Activated T-helper 1 cell treated with Interleukin-2 at 50 U/mL for 16 hours (primary cell): ENCODE measurements around the gene KRTAP19-5.
"Not testable (repeated sequence)": the region's sequence is repeated elsewhere in the genome, so short reads cannot be mapped to it uniquely, and the experiment has no call there.

ENCODE experiments used
- DNase-seq: peaks from one replicate; pipeline ENCODE4 v3.0.0-alpha.2; 2020; ENCODE audit warnings: low read depth

The KRTAP19-5 gene

DNA sequence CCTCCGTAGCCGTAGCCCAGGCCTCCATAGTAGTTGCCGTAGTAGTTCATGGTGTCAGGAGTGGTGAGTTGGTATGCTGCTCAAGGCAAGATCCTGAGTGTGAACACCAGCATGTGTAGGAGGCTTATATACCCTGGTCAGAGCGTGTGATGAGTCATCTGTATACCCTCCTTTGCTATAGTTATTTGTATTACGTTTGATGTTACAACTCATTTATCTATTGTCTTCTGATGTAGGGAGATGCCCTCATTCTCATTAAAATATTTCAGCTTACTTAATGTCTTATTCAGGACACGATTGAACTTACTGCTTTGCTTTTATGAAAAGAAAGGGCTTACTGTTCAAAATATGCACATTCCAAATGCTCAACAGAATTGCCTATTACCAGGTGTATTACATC is at the start of gene KRTAP19-5:
Gene KRTAP19-5 (minus strand): TSS at position 101 of the 400 bp plus-strand sequence. CDS start 51 bp downstream, at position 50.
- DNase-seq: no peak

DNA sequence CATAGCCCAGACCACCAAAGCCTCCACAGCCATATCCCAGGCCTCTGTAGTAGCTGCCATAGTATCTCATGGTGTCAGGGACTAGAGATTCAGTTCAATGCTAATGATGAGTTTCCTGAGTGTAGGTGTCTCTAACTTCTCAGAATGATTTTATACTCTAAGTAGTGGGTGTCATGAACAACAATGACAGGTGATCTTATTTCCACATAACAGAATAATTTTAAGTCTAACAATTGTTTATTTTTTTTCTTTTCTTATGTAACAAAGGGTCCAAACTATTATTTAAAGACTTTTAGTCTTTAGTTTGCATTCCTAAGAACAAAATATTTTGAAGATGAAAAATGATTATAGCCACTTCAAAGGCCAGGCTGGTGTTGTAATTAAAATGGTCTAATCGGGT is 39.8 kb upstream of the KRTAP19-5 start, which contains the start of gene KRTAP19-6:
Gene KRTAP19-6 (minus strand): TSS at position 101 of the 400 bp plus-strand sequence. CDS start 31 bp downstream, at position 70.
- no peak for DNase-seq

DNA sequence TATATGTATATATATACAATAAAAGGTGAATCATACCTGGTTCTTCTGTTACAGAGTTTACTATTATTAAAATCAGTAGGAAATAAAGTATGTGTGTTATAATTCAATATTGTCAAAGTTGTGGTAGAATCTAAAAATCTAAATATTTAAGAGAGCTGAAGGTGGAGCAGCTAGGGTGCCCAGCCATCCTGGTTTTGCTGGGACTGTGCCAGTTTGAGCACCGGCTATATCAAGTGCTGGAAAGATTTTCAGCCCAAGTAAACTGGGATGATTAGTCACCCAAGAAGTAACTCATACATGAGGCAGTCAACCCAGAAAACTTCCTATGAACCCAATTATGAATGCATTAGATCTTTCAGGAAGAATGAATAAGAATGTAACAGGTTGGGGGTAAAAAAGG is 16.9 kb upstream of the KRTAP19-5 start:
- no peak for DNase-seq

DNA sequence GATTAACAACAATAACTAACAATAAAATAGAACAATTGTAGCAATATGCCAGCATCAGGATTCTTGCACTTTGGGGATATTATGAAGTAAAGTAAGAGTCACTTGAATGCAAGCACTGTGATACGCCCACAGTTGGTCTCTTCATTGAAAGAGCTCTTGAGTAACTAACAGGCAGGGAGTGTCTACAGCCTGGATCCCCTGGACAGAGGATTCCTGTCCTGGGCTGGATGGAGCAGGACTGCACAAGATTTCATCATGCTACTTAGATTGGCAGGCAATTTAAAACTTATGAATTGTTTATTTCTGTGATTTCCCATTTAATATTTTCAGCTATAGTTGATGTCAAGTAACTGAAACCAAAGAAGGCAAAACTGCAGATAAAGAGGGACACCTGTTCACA is 13.7 kb upstream of the KRTAP19-5 start:
- no peak for DNase-seq

DNA sequence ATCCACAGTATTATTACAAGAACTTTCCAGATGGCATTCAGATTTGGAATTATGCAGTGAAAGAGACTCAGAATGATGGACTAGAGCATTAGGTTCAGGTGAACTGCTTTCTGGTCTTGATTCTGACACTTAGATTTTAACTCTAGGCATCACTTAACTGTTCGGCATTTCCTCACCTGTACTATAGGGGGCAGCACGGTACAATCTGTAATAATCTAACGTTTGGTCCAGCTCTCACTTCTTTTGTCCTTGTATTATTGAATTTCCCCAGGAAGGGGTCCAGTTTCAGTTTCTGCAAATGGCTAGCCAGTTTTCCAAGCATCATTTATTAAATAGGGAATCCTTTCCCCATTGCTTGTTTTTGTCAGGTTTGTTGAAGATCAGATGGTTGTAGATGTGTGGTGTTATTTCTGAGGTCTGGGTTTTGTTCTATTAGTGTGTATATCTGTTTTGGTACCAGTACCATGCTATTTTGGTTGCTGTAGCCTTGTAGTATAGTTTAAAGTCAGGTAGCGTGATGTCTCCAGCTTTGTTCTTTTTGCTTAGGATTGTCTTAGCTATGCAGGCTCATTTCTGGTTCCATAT is 3.8 kb upstream of the KRTAP19-5 start:
- not testable (repeated sequence) for DNase-seq

DNA sequence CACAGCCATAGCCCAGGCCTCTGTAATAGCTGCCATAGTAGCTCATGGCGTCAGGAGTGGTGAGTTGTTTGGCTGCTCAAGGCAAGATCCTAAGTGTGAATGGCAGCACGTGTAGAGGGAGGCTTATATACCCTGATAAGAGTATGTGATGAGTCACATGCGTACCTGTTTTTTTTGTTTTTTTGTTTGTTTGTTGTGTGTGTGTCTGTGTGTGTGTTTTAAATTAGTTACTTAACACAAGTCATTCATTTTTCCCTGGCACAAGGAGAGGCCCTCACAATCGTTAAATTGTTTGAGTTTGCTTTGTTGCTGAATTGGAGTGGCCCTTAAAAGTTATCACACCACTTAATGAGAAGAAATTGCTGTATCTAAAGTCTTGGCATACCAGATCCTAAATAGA is 4.9 kb downstream of the KRTAP19-5 start, which contains the start of gene KRTAP19-4:
Gene KRTAP19-4 (minus strand): TSS at position 101 of the 400 bp plus-strand sequence. CDS start 55 bp downstream, at position 46.
- no peak for DNase-seq

DNA sequence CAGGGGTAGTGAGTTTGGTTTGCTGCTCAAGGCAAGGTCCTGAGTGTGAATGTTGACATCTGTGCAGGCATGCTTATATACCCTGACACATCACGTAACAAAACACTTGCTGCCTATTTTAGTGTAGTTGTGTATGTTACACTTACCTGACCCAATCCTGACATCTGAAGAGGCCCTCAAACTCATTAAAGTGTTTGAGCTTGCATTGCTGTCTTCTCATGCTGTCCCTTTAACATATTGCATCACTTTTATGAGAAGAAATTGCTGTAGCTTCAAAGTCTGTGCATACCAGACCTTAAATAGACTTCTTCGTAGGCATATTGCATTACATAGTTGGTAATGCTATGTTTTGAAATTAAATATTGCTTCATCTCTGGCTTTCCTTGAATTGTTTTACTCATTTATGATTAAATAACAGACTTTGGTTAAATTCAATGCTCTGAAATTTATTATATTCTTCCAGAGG is 9.9 kb downstream of the KRTAP19-5 start, which contains the start of gene KRTAP19-3:
Gene KRTAP19-3 (minus strand): TSS at position 51 of the 466 bp plus-strand sequence. CDS start 56 bp downstream, outside the sequence.
- no peak for DNase-seq

DNA sequence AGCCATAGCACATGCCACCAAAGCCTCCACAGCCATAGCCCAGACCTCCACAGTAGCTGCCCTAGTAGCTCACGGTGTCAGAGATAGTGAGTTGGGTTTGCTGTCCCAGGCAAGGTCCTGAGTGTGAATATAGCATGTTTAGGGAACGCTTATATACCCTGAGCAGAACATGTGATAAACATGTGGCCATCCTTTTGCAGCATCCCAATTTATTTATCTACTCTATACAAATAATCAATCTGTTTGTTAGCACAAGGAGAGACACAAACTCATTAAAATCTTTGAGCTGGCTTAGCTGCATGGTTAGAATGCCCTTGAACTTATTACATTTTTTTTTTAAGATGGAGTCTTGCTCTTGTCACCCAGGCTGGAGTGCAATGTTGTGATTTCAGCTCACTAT is 14.6 kb downstream of the KRTAP19-5 start, which contains the start of gene KRTAP19-2:
Gene KRTAP19-2 (minus strand): TSS at position 101 of the 400 bp plus-strand sequence. CDS start 88 bp downstream, at position 13.
- no peak for DNase-seq

DNA sequence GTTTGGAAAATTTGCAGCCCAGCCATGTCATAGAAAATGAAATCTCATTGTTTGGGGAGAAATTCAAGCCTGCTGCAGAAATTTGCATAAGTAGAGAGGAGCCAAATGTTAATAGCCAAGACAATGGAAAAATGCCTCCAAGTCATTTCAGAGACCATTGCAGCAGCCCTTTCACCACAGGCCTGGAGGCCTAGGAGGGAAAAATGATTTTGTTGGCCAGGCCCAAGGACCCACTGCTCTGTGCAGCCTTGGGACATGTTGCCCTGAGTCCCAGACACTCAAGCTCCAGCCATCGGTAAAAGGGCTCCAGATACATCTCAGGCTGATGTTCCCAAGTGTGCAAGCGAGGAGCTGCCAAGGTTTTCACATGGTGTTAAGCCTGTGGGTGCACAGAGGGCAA is 15.8 kb downstream of the KRTAP19-5 start:
- no peak for DNase-seq

DNA sequence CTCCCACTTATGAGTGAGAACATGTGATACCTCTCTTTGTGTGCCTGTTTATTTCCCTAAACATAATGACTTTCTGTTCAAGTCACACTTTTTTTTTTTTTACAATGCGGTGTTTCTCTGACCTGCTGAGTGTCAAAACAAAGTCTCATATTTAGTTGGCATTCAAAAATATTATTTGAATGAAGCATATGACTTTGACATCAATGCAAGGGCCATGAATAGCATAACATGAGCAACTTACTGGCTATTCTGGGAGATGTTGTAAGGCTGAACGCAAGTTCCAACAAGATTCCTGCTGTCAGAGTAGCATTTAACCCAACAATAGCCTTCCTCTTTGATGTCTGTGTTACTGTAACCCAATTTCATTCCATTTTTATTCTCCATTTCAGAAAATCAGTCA is 19.8 kb downstream of the KRTAP19-5 start:
- DNase-seq: no peak

DNA sequence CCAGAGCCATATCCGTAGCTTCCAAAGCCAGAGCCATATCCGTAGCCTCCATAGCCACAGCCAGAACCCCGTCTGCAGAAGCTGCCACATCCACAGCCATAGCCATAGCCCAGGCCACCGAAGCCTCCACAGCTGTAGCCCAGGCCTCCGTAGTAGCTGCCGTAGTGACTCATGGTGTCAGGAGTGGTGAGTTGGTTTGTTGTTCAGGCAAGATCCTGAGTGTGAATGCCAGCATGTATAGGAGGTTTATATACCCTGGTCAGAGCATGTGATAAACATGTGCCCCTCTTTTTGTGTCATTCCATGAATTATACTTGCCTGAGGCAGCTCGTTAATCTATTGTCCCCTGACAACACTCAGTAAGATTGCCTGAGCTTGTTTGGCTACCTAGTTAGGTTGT is 21.8 kb downstream of the KRTAP19-5 start, which contains the start of gene KRTAP19-1:
Gene KRTAP19-1 (minus strand): TSS at position 223 of the 400 bp plus-strand sequence. CDS start 50 bp downstream, at position 173.
- DNase-seq: no peak

DNA sequence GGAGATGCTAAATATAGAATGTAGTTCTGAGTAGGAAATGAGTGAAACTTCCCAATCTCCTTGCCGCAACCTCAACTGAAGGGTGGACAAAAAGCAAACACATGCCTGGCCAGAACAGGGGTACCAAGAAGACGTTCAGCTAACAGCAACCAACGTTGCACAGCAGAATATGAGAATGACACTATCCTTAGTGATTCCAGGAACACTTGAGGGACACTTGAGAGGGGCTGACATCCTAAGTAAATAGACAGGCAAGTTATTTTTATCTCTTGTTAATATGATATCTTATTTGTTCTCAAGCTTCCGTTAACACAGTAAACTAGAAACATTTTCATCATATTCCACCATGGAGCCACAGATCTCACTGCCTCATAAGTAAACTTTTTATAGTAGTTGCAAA is 22.7 kb downstream of the KRTAP19-5 start:
- DNase-seq: no peak

DNA sequence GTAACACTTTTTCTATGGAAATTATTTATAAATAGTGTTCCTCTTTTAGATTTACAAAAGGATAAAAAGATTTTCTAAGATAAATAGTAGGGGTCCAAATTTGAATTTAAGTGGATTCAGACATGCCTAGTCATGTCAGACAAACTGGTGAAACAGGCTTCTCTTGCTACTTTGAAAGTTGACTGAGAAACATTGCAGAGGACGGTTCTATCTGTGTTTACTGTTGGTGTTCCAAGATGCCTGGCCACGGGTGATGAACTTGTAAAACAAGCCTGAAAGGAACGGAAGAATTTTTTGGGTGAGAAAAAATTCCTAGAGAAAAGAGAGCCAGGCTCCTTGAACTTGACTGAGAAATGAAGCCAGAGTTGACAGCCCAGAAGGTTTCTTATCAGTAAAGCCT is 23.9 kb downstream of the KRTAP19-5 start:
- DNase-seq: no peak

DNA sequence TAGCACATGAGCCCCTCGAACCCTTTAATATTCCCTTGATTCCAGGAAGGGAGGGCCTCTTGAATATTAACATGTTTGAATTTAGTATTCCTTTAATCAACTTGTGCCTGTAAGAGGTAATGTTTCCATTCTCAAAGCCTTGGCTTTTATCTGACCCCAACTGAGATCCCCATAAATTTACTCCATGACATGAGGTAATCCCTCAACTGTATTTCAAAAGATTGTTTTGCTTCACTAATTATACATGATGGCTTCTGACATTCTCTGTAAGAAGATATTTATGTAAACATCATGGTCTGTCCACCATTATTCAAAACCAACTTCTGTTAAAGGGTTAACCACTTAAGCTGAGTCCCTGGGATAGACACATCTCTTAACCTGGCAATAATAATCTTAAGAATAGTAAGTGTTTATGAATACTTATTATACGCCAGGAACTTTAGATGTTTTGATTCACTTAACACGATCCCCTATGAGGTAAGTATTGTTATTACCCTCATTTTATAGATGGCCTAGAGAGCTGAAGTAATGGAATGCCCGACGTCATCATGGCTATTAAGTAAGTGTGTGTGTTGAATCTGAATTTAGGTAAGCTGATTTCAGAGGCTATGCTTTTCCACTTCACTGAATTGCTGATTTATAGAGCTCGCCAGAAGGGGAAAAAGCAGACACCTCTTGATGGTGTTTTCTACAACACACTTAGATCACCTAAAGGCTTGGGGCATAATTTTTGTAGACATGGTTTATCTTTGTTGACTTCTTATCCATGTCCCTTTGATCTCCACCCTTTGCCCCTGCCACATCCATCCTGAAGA is 32.8 kb downstream of the KRTAP19-5 start:
- DNase-seq: no peak

DNA sequence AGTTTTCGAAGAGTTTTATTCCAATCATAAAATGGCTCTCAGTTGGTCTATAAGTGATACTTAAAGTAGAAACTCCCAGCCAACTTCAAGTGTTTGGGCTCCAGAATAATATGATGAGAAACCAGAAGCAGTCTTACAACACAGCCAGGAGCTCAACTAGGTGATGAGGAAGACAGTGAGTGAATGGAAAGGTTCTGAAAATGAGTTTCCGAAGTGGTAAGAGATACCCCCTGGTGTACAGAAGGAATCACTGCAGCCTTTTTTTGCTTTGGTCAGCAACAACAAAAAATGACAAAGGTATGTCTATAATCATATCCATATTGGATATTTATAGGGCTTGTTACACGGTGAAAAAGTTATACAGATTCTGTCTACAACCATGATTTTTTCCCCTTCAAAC is 38.2 kb downstream of the KRTAP19-5 start:
- no peak for DNase-seq
